GM12801 (cell line): ENCODE data around the gene TMED7.

Experiments used
- TF ChIP-seq, protein P1 (sequence below): IDR thresholded peaks from one replicate; pipeline ENCODE4 v1.5.1; 2011; ENCODE audit warnings: control low read depth; ENCODE audit not compliant: insufficient read length; ENCODE audit errors: extremely low read depth

The TMED7 gene

DNA sequence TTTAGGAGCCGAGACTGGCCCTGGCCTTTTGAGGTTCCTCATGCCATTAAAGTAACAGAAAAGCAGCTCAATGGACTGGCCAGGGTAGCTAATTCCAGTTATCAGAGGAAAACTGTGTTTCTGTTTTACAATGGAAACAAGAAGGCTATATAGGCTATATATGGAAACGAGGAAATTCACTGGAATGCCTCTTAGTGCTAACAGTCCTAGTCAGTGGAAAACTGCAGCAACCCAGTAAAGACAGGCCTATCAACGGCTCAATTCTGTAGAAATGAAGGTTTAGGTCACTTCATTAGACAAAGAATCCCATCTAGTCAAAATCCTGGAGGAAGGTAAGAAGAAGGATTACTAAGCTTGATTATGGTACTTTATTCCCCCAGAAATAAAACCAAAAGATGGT, 20.4 kb downstream of the TMED7 start:
- TF ChIP-seq, protein P1, sequence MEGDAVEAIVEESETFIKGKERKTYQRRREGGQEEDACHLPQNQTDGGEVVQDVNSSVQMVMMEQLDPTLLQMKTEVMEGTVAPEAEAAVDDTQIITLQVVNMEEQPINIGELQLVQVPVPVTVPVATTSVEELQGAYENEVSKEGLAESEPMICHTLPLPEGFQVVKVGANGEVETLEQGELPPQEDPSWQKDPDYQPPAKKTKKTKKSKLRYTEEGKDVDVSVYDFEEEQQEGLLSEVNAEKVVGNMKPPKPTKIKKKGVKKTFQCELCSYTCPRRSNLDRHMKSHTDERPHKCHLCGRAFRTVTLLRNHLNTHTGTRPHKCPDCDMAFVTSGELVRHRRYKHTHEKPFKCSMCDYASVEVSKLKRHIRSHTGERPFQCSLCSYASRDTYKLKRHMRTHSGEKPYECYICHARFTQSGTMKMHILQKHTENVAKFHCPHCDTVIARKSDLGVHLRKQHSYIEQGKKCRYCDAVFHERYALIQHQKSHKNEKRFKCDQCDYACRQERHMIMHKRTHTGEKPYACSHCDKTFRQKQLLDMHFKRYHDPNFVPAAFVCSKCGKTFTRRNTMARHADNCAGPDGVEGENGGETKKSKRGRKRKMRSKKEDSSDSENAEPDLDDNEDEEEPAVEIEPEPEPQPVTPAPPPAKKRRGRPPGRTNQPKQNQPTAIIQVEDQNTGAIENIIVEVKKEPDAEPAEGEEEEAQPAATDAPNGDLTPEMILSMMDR = no peak

DNA sequence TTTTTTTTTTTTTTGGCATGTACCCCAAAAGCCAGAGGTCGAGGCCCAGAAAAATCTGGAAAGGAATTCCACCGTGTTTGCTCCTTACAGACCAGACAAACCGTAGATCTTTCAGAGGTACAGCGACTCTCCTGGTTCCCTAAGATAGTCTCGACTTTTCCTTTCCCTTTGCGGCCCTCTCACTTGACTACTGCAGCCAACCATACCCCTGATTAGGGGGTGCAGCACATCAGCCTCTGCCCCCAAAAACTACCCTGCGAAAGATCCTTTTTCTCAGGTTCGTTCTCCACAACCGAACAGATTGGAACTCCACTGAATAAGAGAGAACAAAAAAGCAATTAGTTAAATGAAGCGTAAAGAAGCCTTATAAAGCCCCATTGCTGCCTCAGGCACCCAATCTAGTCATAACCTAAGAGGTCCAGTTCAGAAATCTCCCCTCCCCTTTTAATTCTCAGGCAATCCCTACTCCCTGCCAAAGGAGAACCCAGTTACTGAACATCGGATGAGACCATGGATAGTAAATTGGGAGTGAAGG, 23.2 kb downstream of the TMED7 start:
- TF ChIP-seq, protein P1 = no peak

DNA sequence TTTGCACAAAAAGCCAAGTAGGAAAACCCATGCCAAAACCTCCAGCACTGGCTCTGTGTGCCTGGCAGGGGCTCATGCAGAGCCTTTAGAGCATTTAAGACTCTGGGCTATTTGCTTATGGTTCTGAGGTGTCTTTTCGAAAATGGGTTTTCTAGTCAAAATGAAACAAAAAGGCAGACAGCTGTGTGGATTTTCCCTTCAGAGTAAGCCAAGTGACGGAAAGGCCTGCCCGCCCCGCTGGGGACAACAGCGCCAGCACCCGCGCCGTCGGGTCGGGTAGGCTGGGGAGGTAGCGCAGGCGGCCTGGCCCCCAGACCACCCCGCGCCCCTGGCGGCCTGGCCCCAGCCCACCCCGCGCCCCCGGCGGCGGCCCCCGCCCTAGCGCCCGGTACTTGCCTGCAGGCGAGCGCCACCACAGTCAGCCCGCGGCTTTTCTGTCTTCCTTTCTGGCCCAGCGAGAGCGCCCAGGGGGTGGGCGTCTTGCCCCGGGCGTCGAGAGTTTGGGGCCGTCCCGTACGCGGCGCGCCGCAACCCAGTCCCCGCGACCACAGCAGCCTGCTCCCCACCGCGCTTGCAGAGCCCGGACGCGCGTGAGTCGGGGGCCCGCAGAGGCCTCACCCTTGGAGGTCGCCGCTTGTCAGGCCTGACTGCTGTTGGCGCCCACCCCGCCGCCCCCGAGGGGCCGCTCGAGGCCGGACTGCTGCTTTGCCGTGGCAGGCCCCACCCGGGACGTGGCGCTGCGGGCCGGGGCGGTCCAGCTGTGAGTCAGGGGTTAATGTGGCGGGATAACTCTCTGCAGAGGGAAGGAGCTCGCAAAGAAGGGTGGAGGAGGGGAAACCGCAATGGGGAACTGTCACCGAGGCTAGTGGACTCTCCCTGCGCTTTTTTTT, 23.9 kb downstream of the TMED7 start, which contains the start of gene TICAM2:
TSS of gene TICAM2 (minus strand) at position 779 of the 890 bp plus-strand sequence. CDS start 21,223 bp downstream, outside the sequence.
- TF ChIP-seq, protein P1 = no peak

DNA sequence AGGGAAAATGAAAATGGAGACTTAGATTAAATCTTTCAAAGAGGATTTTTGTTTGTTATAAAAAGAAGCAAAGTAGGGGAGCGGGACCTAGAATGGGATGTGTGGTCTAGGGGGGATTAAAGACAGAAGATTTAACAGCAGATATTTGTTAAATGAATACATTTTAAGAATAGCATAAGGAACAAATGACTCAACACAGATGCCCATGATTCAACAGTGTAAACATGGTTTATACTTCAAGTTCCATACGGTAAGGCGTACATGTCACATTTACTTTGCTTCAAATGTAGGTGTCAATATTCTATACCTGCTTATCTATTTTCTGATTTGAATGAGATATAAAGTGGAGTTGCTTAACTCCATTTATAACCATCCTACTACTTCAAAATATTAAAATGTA, 25.1 kb downstream of the TMED7 start:
- TF ChIP-seq, protein P1 = no peak

DNA sequence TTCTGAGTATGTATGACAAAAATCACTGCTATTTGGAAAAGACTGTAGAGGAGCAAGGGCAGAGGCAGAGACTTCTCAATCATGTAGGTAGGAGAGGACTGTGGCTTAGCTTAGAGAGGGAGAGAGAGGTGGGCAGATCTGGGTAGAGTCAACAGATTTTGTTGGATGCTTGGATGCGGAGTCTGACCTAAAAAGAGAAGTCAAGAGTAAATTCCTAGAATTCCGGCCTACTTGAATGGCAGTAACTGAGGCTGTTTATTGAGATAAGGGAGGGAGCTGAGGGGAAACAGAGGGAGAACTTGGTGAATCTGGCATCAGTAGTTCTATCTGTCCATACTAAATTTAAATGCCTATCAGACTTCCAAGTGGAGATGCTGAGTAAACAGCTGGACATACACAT, 25.9 kb downstream of the TMED7 start:
- TF ChIP-seq, protein P1 = no peak

DNA sequence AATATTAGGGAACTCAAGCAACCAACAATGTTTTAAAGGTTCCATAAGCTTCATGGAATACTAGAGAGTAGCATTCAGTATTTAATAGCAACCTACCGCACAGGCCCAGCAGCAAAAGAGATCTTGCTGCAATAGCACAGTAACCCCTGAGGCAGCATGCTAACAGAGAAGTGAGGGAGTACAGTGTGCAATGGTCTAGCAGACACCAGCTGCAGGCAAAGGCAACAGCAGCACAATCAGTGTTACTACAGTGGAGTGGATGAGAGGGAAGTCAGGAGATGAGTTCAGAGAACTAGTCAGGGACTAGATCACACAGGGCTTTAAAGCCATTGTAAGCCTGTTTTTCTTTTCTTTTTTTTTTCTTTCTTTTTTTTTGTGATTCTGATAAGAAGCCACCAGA, 26.3 kb downstream of the TMED7 start:
- TF ChIP-seq, protein P1 = no peak

DNA sequence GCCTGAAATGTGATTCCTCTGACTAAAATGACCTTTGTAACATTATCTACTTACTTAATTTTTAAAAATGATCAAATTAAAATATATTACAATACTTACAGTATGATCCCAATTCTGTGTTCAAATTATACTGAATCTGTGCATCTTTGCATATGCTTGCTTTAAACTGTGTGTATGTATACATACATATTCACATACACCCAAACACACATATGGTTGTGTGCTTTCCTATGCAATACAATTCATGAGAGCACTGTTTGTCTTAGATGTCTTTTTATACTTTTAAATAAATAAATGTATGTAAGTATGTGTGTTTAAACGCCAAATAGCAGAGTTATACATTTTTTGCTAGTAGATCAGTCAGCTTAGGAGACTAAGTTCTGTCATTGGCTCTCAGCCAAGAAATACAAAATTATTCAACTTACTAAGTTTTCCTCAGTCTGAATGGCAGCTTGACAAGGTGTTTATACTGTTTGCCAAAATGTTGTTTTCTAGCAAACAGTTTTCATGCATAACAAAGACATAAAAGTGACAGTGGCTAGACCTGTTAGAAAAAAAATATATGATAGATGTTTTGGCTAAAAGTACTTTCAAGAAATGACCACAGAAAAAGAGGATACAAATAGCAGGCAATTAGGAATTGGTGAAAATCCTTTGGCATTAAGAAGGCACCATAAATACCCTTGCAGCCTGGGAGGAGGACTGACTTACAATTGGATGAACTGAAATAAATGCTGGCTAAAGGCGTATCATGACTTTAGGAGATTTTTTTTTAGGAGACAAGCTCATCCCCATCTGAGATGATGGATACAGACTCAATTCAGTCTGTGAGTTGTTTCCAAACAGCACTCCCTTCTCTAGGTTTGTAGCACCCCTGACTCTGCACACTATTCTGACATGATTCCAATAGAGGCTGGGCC, 31.4 kb downstream of the TMED7 start:
- TF ChIP-seq, protein P1 = no peak
